HCT116 (cell line): ENCODE measurements around the gene MYO5C.

ENCODE experiments used
- EZH2 ChIP-seq: fragments of 200-600 bp; sonication (generic); IDR thresholded peaks from 2 replicates; pipeline ENCODE4 v1.6.1; 2017; ENCODE audit warnings: antibody characterized with exemption, mixed run types
- EZH2phosphoT487 ChIP-seq: fragments of 200-600 bp; IDR thresholded peaks from 2 replicates; pipeline ENCODE4 v1.6.1; 2018; ENCODE audit warnings: antibody characterized with exemption, borderline replicate concordance
- POLR2AphosphoS5 ChIP-seq: IDR thresholded peaks from 2 replicates; pipeline ENCODE4 v1.6.1; 2011; ENCODE audit warnings: mild to moderate bottlenecking, low read depth, low read length, moderate library complexity
- SIN3A ChIP-seq: IDR thresholded peaks from 2 replicates; pipeline ENCODE4 v1.6.1; 2012; ENCODE audit warnings: low read depth
- SRF ChIP-seq: IDR thresholded peaks from 2 replicates; pipeline ENCODE4 v1.6.1; 2012; ENCODE audit warnings: low read depth
- ZNF274 ChIP-seq: fragments of 200-500 bp; sonication (Bioruptor generic); IDR thresholded peaks from 2 replicates; pipeline ENCODE4 v1.6.1; 2014; ENCODE audit warnings: mild to moderate bottlenecking, low read depth, low read length, inconsistent platforms
- TF ChIP-seq, protein P1 (sequence below), 3 experiments: fragments of 200-600 bp in 1 of 3; sonication (generic) in 1 of 3; IDR thresholded peaks in 2 of 3; conservative IDR thresholded peaks in 1 of 3; 2 replicates each; pipeline ENCODE4 v1.5.1; 2012 to 2017; ENCODE audit warnings: low read depth in 2 of 3, low read length in 2 of 3, antibody characterized with exemption in 1 of 3, borderline replicate concordance in 1 of 3, control low read depth in 1 of 3, mild to moderate bottlenecking in 1 of 3, mixed read lengths in 1 of 3, mixed run types in 1 of 3, moderate library complexity in 1 of 3; ENCODE audit not compliant: insufficient read depth in 1 of 3
- TF ChIP-seq, protein P2 (sequence below): IDR thresholded peaks from 2 replicates; pipeline ENCODE4 v1.6.1; 2012; ENCODE audit warnings: low read depth

DNA sequence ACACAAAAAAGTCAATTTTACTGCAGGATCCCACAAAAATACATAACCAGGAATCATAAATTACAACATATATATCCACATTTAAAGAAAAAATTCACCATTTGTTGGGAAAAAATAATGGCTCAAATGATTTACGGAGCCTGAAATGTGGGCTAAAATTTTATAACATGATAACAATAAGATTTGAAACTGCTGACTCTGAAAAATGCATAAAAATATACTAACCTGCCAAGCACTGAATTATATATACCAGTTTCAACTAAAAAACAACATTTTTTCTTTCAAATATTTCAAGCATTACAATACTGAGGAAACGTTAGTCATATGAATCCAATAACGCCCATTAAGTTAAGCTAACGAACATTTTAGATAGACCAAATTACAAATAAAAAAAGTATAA, 12.2 kb upstream of the MYO5C start:
- TF ChIP-seq EZH2phosphoT487: no peak
- TF ChIP-seq, protein P1, sequence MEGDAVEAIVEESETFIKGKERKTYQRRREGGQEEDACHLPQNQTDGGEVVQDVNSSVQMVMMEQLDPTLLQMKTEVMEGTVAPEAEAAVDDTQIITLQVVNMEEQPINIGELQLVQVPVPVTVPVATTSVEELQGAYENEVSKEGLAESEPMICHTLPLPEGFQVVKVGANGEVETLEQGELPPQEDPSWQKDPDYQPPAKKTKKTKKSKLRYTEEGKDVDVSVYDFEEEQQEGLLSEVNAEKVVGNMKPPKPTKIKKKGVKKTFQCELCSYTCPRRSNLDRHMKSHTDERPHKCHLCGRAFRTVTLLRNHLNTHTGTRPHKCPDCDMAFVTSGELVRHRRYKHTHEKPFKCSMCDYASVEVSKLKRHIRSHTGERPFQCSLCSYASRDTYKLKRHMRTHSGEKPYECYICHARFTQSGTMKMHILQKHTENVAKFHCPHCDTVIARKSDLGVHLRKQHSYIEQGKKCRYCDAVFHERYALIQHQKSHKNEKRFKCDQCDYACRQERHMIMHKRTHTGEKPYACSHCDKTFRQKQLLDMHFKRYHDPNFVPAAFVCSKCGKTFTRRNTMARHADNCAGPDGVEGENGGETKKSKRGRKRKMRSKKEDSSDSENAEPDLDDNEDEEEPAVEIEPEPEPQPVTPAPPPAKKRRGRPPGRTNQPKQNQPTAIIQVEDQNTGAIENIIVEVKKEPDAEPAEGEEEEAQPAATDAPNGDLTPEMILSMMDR (IDR thresholded peaks at IDR 0.05 in 2 of 3, conservative IDR thresholded peaks at IDR 0.05 in 1 of 3; ENCODE audit: borderline replicate concordance in 1 of 3, insufficient read depth in 1 of 3, low read depth in 2 of 3, low read length in 2 of 3): no peak
- TF ChIP-seq SIN3A: no peak
- TF ChIP-seq ZNF274: no peak
- no peak for TF ChIP-seq EZH2
- no peak for TF ChIP-seq POLR2AphosphoS5
- TF ChIP-seq, protein P2, sequence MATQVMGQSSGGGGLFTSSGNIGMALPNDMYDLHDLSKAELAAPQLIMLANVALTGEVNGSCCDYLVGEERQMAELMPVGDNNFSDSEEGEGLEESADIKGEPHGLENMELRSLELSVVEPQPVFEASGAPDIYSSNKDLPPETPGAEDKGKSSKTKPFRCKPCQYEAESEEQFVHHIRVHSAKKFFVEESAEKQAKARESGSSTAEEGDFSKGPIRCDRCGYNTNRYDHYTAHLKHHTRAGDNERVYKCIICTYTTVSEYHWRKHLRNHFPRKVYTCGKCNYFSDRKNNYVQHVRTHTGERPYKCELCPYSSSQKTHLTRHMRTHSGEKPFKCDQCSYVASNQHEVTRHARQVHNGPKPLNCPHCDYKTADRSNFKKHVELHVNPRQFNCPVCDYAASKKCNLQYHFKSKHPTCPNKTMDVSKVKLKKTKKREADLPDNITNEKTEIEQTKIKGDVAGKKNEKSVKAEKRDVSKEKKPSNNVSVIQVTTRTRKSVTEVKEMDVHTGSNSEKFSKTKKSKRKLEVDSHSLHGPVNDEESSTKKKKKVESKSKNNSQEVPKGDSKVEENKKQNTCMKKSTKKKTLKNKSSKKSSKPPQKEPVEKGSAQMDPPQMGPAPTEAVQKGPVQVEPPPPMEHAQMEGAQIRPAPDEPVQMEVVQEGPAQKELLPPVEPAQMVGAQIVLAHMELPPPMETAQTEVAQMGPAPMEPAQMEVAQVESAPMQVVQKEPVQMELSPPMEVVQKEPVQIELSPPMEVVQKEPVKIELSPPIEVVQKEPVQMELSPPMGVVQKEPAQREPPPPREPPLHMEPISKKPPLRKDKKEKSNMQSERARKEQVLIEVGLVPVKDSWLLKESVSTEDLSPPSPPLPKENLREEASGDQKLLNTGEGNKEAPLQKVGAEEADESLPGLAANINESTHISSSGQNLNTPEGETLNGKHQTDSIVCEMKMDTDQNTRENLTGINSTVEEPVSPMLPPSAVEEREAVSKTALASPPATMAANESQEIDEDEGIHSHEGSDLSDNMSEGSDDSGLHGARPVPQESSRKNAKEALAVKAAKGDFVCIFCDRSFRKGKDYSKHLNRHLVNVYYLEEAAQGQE: no peak
- no peak for TF ChIP-seq SRF
